ENCODE data around the gene HLCS. TPM values are rescaled to one million over a fixed set of nuclear protein-coding genes. Genes with fewer than 3 reads are reported as not detected.

Gene HLCS
- total RNA-seq, 6 experiments from 2014 or later, result 12.6 to 19.1 (median 16.0) TPM

GRCh38 chr21:36976882-36977651, 10.6 kb upstream of the HLCS start:
- peak; percentile 71 to 81 (median 74) for ATAC-seq
- Histone ChIP-seq H3K36me3 (no peaks in the 10 kb centered on the region), H3K4me3 (no peak overlapping the region), H3K4me1 (peaks cover 0 to 4% (median 0%) of the 10 kb centered on the region in 4 donors), H3K9me3 (no peaks in the 10 kb centered on the region), H3K27me3 (no peaks in the 10 kb centered on the region), H3K27ac (no peak overlapping the region)
- intact Hi-C loops (cut with DNase I), result no loop called here
- 7% methylated on average over 8 of the region's 8 CpGs for WGBS (ENCODE audit: insufficient coverage, low coverage, low lambda C conversion rate, missing lambda C conversion rate)
- TF ChIP-seq CTCF (IDR thresholded peaks at IDR 0.05) (peak; percentile 60 to 91 (median 74)), POLR2A (IDR thresholded peaks at IDR 0.05) (no peak)
- no peak for DNase-seq

- no peak overlapping the region for H3K4me3 ChIP-seq
- H3K27me3 ChIP-seq, result no peaks in the 10 kb centered on the region
- H3K9me3 ChIP-seq, result no peaks in the 10 kb centered on the region
- H3K27ac ChIP-seq, result no peak overlapping the region
- DNase-seq (no peak), ATAC-seq (no peak)
- WGBS (ENCODE audit: insufficient coverage, low coverage, low lambda C conversion rate, missing lambda C conversion rate), result 54% methylated on average over 5 of the region's 5 CpGs
- H3K36me3 ChIP-seq, result no peaks in the 10 kb centered on the region
- intact Hi-C loops (cut with DNase I), result no loop called here
- peaks cover 0 to 4% (median 0%) of the 10 kb centered on the region in 4 donors for H3K4me1 ChIP-seq
- no peak for TF ChIP-seq CTCF (IDR thresholded peaks at IDR 0.05)
- TF ChIP-seq POLR2A (IDR thresholded peaks at IDR 0.05), result no peak
Measured at GRCh38 chr21:36976228-36976861, 9.9 kb upstream of the HLCS start.

DNA sequence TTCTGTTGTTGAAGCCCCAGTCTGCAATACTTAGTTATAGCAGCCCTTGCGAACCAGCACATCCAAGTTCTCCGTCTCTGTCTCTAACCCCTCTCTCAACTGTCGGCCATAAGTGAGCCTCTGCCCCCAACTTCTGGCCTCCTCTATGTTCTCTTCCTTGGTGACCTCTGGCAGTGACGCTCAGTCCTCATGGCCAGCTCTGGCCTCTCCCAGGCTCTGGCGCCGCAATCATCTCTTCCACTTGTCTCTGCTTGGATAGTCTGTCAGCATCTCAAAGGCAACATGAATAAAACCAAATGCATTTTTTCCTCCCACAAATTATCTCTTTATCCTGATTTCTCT, 8.4 kb upstream of the HLCS start:
- WGBS (ENCODE audit: insufficient coverage, low coverage, low lambda C conversion rate, missing lambda C conversion rate), result 66% methylated on average over 4 of the region's 6 CpGs
- Histone ChIP-seq H3K4me1 (no peaks in the 10 kb centered on the region), H3K27me3 (no peaks in the 10 kb centered on the region), H3K36me3 (no peaks in the 10 kb centered on the region), H3K4me3 (no peak overlapping the region), H3K9me3 (no peaks in the 10 kb centered on the region), H3K27ac (no peak overlapping the region)
- intact Hi-C loops (cut with DNase I), result no loop called here
- no peak for TF ChIP-seq POLR2A (IDR thresholded peaks at IDR 0.05)
- DNase-seq (no peak), ATAC-seq (no peak)

GRCh38 chr21:36973986-36974850, 7.7 kb upstream of the HLCS start:
- Histone ChIP-seq H3K27ac (no peak overlapping the region), H3K27me3 (no peaks in the 10 kb centered on the region), H3K4me1 (no peaks in the 10 kb centered on the region), H3K4me3 (no peak overlapping the region), H3K36me3 (no peaks in the 10 kb centered on the region), H3K9me3 (no peaks in the 10 kb centered on the region)
- WGBS (ENCODE audit: insufficient coverage, low coverage, low lambda C conversion rate, missing lambda C conversion rate), result 68% methylated on average over 7 of the region's 14 CpGs
- TF ChIP-seq POLR2A (IDR thresholded peaks at IDR 0.05) (no peak), CTCF (IDR thresholded peaks at IDR 0.05) (no peak)
- intact Hi-C loops (cut with DNase I), result no loop called here
- DNase-seq, result no peak
- no peak for ATAC-seq

All from right lobe of liver (tissue), 6 donors.